Measurements from ENCODE around the gene GARNL3.

GARNL3 gene

DNA sequence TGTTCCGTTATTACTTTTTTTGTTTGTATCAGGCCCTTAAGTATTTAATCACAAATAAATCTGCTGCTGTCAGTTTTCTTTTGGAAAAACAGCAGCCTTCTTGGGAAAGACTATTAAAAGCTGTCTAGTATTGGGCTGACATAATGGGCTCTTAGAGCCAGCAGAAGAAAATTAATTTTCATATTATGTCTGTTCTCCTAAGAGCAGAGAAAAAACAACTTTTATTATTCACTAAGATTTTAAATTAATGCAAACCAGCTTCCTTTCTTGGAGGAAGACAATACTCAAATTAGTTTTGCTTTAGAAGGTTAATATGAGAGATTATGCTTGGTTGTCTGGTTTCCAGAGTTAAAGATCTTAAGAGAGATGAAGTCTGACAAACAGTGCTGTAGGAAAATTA is 30.6 kb upstream of the GARNL3 start:
- DNase-seq, result no peak

DNA sequence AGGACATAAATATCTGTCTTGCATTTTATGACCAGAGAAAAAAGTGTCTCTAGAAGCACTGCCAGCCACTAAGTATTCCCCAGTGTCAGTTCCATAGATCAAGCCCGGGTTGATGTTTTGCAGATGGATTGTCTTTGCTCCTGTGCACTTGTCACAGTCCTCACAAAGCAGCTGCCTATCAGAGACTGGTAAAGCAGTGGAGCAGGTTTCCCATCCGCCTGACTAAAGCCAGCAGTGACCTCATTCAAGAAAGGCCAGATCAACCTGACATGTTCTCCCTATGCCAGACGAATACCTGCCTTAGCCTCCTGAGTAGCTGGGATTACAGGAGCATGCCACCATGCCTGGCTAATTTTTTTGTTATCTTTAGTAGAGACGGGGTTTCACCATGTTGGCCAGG is 26.8 kb upstream of the GARNL3 start:
- DNase-seq, result no peak

DNA sequence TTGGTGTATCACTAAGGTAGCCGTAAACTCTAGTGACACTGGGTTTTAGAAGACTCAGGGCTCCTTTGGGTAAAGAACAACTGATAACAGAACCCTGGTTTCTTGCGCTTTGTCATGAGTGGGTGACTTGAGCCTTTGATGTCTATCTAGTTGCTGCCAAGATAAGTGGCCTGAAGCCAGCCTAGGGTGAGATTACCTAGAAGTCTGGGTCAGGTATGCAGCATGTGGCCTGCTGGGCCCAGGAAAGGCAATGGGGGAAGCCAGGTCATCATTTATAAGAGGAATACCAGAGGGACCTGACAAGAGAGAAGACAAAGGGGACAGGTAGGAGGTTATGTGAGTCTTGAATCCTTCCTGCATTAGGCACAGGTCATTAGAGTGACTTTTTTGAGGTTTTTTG is 23.2 kb upstream of the GARNL3 start:
- no peak for DNase-seq

DNA sequence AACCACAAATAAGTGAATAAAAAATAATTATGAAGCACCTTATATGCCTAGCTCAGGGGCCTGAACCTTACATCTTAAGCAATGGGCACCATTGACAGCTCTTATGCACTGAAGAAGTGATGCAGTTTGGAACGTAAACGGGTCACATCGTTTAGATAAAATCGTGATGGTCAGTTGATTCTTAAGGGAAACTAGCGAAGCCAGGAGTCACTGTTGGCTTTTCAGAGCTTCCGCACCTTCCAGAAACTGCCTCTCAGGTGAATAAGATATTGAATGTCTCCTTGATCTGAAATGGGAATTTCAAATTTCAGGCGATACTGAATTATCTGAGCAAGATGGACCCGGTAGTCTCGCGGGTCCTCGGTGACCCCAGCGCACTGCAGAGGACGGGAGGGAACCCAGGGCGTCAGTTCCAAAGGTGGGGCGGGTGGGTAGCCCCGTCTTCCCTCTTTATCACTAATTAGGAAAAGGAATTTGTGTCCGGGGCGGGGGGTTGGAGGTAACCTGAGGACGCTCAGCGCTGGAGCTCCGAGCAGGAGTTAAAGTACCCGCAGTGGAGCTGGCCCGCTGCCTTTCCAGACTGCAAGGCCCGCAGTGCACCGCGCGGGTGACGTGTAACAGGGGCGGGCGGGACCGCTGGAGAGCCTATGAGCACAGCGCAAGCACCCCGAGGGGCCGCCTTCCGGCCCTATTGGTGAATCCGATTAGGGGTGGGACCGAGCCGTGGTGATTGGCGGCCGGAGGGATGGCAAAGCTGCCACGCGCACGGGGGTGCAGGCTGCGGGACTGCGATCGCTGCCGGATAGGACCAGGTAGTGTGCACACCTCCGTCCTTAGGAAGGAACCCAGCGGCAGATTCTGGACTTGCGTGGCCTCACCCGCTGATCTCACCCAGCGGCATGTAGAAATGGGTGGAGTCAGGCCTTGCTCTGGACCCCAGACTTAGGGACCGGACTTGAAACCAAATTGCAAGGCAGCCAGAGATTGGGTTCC is 19.7 kb upstream of the GARNL3 start:
- peak; percentile 88 for DNase-seq

DNA sequence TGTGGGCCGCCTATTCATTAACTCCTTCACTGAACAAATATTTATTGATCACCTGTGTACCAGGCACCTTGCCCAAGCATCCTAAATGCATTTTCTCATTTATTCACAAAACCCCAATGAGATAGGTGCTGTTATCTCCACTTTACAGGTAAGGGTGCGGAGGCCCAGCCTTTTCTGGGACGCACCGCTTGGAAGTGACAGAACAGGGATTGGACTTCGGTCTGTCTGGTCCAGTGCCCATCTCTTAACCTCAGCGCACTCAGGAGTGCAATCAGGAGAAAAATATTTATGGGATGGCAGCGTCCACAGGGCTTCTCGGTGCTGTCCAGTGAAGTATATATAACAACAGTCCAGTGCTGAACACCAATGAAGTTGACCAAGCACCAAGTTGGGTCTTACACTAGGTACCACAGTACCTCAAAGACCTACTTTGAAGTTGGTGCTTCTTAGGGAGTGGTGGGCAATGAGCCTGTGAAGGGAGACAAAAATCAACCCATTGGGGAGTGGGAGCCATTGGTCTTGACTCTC is 18.9 kb upstream of the GARNL3 start:
- no peak for DNase-seq

DNA sequence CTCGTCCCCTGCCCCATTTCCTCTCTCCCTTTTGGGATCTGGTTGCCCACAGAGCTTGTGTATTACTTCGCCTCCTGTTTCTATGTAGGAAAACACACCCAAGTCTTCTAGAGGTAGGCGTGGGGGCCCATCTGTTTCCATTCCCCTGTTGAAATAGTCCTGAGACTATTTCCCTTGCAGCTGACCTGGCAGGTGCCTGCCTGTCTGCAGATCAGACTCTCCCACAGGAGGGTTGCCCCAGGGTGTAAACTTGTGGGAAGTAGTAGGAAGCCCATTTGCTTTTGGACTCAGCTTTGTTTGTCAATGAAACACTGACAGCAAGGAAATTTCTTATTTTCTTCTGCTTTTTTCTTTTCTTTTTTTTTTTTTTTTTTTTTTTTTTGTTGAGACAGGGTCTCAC is 16.3 kb upstream of the GARNL3 start:
- no peak for DNase-seq

DNA sequence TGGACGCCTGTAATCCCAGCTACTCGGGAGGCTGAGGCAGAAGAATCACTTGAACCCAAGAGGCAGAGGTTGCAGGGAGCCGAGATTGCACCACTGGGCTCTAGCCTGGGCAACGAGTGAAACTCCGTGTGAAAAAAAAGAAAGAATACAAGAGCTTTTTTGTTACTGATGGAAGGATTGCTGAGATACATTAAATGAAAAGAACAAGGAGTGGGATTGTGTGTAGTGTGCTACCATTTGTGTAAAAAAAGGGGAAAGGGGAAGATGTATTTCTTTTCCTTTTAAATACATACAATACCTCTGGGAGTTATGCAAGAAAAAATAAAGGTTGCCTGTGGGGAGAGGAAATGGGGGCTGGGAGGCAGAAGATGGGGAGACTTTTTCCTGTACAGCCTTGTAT is 14.7 kb upstream of the GARNL3 start:
- DNase-seq, result no peak

DNA sequence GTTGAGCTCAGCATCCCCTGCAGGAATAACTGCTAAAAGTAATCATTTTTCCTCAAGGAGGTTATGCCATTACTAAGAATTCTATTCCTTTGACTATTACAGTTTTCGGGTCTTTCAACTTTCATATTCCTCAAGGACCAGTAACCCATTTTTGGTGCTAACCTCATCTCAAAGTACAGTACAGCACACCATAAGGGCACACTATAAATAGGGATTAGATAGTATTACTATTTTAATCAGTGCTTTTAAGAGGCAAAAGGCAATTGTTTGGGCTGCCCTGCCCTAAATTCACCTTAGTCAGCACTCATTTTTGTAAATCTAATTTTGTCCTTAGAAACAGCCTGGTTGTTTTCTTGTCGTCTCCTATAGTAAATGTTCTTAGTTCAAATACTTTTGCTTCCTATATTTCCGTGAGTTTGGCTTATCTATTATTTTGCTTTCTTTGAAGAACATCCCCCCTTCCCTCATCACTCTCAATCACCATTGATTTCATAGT is 13.6 kb upstream of the GARNL3 start:
- no peak for DNase-seq

DNA sequence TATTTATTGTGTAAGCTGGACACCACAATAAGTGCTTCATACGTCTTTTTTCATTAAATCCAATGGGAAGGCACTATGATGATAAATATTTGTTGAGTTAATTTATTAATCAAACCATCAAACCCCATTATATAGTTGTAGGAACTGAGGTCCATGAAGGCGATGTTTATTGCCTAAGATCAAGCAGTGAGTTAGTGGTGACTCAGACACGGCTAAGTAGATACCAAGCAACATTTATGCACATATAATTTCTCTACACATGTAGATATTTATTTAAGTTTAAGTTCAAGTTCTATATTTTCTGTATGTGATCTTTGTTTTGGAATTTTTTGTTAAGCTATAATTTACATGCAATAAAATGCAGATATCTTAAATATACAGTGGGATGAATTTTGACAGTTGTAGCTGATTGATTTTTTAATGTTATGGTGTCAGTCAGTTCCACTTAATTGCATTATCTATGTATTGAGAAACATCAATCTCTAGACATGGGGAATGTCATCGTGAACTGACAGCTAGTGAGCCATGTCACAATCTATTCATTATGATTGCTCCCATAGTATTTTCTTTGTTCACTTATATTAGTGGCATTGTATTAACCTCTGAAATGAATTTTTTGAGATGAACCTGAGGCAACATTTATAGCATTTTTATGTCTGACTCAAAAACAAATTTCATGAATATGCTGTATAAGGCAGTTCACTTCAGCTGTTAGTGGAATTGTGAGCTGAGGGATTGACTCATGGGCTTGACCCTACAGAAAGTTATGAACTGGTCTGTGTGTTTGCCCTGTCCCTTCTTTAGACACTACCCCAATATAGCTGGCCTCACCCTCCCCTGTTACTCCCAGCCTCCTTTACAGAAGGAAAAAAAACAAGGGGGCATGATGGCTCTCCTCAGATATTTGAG is 11.9 kb upstream of the GARNL3 start:
- DNase-seq, result no peak

DNA sequence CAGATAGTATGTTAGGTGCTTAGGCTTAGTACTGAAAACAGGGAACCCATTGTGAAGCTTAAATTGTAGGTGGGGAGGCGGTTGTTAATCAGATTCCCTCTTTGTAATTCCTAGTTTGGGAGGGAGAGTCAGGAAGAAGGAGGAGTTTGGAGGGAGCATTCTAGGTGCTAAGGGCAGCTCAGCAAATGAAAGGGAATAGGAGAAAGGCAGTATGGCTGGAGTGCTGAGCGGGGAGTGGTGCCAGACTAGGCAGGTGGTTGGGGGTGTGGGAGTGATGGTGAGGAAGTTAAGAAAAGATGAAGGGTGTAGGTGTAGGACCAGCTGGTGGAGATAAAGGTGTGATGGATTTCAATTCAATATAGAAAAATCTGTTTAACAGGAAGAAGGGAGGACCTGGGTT is 11.1 kb upstream of the GARNL3 start:
- DNase-seq, result no peak

DNA sequence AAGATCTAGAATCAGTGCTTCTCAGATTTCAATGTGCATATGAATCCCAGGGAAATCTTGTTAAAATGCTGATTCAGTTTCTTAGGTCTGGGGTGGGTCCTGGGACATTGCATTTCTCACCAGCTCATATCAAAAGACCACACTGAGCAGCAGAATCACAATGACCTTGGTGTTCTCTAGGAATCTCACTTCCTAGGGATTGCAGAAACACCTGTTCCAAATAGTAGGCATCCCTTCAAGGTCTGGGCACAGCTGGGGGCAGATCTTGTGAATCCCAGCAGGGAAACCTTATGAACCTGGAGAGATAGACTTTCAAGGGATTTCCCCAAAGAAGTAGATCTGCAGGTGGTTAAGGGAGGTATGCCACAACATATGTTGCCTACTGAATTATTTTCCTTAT is 8.9 kb upstream of the GARNL3 start:
- DNase-seq, result no peak

DNA sequence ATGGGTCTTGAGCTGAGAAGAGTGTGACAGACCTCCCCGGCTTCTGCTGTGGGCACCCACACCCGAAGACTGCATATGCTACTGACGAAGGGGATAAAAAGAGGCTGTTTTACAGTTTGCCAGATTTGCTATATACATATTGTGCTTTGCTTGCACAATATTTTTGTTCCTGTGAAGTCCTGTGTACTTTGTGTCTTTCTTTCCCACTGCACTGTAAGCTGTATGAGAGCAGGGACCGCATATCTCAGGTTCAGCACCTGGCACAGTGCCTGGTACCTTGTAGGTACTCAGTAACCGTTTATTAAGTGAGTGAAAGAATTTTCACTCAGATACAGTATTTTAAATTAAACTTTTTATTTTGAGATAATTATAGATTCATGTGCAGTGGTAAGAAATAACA is 8.2 kb upstream of the GARNL3 start:
- DNase-seq, result no peak

DNA sequence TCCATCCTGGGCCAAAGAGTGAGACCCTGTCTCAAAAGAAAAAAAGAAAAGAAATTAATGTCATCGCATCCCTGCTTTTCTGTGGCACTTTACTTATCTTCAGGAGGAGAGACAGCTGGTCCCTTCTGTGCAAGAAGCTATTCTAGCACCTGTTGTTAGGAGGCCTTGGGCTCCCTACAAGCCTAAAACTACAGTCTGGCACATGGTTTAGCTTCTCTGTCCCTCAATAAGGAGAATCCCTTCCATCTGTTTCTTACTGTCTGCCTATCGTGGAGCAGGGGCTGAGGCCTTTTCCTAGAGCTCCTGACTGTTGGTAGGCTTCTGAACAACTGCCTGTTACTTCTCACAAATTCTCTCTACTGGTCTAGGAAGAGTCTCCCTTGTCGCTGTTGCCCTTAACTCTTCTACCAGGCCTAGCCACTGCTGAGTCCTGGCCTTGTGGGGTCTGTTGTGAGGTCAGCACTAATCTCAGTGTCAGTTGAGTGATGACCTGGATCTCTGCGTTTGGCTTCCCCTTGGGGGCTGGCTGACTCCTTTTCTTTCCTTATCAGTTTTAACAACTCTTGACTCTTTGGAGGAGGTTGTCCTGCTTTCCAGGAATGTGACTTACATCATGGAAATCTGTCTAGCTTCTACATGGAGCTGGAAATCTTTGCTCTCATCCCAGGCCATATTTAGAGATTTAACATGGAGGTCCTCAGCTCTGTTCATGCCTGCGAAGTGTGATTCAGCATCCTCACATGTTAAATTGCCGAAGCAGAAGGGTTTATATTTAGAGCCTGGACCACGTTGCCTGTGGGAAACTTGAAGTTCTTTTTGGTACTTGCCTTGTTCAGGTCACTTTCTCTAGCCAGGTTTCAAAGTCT is 5.7 kb upstream of the GARNL3 start:
- no peak for DNase-seq

DNA sequence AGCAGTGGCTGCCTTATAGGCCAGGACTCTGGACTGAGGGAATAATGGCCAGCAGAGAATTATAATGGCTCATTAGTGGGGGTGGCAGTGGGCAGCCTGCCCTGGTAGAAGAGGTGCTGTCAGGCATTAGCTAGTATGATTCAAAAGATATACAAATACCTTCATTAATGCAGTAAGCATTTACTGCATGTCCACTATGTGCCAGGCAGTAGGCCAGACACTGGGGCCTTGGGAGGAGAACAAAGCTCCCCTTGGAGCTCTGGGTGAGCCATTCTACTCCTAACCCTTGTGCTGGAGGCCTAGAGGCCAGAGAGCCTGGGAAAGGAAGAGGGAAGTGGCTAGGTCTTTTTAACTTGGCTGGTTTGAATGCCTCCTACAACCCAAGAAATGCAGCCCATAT is 2.0 kb upstream of the GARNL3 start:
- no peak for DNase-seq

DNA sequence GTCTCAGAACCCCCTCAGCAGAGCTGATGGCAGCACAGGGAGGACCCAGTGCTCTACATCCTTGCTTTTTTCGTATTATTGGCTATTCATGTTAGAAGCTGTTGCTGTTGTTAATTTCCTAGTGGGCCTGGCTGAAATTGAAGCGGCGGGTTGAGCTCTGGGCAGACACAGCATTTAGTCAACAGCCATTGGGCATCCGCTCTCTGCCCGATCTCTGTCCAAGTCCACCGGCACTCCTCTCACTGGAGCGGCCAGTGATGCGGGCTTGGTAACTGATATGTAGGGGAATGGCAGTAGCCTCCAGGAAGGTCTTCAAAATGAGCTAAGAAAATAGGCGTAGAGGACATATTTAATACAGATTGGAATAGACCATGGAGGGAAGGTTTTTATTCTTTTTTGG is 1.3 kb upstream of the GARNL3 start:
- no peak for DNase-seq

DNA sequence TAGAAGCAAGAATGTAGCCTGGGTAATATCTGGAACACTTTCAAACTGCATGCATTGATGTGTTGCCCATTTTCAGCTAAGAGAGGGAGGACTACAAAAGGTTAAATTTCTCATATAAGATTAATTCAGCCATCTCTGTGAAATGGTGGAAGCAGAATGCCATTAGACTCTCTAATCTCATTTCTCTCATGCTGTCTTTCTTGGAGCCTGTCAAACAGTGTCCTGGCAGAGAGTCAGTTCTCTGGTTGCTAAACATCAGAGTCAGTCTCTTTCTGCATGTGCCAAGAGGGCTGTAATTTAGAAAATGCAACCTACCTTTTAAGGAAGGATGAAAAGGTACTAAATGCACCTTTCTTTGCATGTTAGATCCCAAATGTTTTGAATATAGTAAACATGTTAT is 910 bp upstream of the GARNL3 start:
- DNase-seq, result no peak

DNA sequence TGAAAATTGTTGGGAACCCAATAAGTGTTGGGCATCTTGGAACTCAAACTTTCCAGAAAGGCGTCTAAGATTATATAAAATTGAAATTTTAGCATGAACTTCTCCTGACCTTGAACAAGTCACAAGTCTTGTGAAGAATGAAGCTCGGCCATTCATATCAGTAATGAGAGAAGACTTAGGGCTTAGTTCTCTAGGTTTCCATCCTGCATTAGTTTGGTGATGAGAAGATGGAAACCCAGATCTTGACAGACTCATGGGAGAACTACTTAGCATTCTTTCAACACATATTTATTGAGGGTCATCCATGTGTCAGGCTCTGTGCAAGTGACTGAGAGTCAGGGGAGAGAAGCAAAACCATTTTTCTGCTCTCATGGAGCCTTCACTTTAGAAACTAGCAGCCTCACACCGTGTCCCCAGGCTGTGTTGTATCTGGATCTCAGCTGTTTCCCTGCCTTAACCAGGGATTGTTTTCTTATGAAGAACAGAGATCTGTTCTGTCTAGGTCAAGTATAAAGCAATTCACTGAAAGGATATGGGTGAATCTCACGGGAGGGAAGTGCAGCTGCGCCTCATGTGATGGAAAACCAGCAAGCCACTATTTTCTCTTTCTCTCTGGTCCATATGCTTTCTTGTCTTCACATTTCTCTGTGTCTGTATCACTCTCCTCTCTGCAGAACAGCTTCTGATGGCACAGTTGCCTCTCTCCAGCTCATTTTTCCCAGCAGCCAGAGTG is 3.4 kb downstream of the GARNL3 start:
- no peak for DNase-seq

DNA sequence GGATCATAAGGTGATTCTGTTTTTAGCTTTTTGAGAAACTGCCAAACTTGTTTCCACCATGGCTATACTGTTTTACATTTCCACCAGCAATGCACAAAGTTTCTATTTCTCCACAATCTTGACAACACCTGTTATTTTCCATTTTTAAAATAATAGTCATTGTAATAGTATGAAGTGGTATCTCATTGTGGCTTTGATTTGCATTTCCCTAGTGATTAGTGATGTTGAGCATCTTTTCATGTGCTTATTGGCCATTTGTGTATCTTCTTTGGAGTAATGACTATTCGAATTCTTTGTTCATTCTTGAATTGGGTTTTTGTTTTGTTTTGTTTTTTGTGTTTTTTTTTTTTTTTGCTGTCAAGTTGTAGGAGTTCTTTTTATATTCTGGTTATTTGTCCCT is 4.9 kb downstream of the GARNL3 start:
- DNase-seq, result no peak

DNA sequence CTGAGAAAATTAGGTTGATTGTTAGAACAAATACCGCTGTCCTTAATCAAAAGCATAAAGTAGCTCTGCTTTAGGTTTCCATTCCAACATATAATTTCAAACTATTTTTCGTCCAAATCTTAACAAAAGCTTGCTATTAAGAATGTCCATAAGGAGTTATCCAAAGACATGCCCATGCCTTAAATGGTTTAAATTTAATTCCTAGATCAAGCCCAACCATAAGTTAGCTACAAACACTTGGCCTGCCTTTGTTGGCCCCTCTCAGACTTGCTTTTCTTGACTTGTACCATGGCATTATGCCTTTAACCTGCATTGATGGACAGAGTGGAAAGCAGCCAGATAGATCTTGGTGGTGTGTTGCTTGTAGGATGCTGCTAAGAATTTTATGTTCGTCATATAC is 8.8 kb downstream of the GARNL3 start:
- DNase-seq, result no peak

DNA sequence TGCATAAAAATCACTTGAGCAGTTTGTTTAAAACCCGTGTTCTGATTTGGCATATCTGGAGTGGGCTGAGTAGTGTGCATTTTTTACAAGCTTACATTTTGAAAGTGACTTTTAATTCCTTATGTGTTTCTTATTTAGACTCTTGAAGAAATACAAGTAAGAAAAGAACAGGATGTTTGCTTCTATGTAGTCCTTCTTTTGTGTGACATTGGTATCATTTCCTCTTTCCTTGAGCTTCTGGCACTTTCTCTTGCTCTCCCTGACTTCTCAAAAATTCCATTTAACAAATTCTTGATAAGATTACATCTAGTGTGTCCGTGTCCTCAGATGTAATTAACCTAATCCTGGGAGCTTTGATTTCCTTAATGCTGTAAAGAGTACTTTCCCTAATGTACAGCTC is 12.5 kb downstream of the GARNL3 start:
- no peak for DNase-seq

DNA sequence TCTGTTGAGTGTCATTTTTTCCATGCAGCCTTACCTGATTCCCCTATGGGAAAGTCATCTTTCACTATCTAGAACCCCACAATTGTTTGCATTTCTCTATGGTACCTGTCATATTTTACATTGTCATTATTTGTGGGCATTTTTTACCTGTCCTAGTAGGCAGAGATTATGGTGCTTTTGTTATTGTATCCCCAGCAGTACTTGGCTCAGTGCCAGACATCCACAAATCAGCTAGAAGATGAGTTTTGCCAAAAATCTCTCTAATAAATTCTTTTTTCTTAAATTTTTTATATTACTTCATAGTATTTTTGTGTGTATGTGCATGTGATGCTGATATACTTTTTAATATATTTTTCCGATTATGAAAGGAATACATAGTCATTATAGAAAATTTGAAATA is 13.2 kb downstream of the GARNL3 start:
- DNase-seq, result no peak

DNA sequence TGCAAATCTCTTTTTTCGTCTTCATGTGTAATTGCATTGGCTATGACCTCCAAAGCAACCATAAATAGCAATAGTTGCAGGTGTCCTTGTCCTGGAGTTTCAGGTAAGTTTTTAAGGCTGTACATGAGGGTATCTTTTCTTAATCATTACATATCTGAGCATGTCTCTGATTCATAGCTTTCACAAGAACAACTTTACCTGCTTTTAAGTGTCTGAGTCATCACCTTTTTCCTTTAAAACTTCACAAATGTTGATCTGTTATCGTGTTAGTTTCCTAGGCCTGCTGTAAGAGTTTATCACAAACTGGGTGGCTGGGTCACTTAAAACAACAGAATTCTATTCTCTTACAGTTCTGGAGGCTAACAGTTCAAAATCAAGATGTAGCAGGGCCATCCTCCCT is 13.8 kb downstream of the GARNL3 start:
- no peak for DNase-seq
